ENCODE data around the gene PPME1. TPM values are rescaled to one million over a fixed set of nuclear protein-coding genes. Genes with fewer than 3 reads are reported as not detected.

PPME1 gene
- total RNA-seq, 2 experiments from 2014 or later: 13.7 to 16.3 TPM

GRCh38 chr11:74208507-74208906 lies 37.4 kb downstream of the PPME1 start:
- Histone ChIP-seq H3K9me3 (ENCODE audit: control insufficient read depth in 1 of 2, insufficient read depth in 1 of 2, low read length in 2 of 2) (peaks cover 0 to 6% of the 10 kb centered on the region in 2 experiments), H3K36me3 (ENCODE audit: insufficient read depth, low read length) (peaks cover 35% of the 10 kb centered on the region), H3K27ac (ENCODE audit: low read depth in 1 of 2, low read length in 2 of 2) (no peak overlapping the region), H3K27me3 (ENCODE audit: control insufficient read depth in 1 of 2, insufficient read depth in 2 of 2, low read length in 2 of 2) (no peaks in the 10 kb centered on the region), H3K4me3 (ENCODE audit: low read length) (no peak overlapping the region), H3K4me1 (ENCODE audit: insufficient read depth, low read length) (no peaks in the 10 kb centered on the region)
- ATAC-seq (ENCODE audit: poor library complexity) (no peak), DNase-seq (no peak)
- Mint-ChIP-seq H3K4me3 (no peak overlapping the region), H3K27ac (no peak overlapping the region), H3K36me3 (ENCODE audit: low read depth) (peaks cover 80% of the 10 kb centered on the region), H3K4me1 (ENCODE audit: low read depth) (no peaks in the 10 kb centered on the region), H3K9me3 (no peaks in the 10 kb centered on the region), H3K27me3 (no peaks in the 10 kb centered on the region)
- CTCF ChIA-PET: no interaction called here
- POLR2A ChIA-PET: interaction anchor here (0.8 kb wide), 1 partner anchor 24 kb away, joined by 3 read pairs; no protein-coding TSS in a partner anchor
- intact Hi-C loops (cut with DNase I, micrococcal nuclease): no loop called here
- TF ChIP-seq CTCF (IDR thresholded peaks at IDR 0.05): no peak

DNA sequence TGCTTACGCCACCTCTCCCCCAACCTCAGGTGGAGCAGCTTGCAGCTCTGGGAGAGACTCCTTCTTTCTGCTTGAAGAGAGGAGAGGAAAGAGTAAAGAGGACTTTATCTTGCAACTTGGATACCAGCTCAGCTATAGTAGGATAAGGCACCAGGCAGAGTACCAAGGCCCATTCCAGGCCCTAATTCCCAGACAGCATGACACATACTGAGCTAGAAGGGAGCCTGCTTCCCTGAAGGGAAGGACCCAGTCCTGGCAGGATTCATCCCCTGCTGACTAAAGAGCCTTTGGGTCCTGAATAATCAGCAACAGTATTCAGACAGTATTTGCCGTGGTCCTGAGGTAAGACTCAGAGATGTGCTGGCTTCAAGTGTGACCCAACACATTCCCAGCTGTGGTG lies 41.4 kb downstream of the PPME1 start:
- Histone ChIP-seq H3K4me1 (ENCODE audit: insufficient read depth, low read length) (no peaks in the 10 kb centered on the region), H3K27me3 (ENCODE audit: control insufficient read depth in 1 of 2, insufficient read depth in 2 of 2, low read length in 2 of 2) (no peaks in the 10 kb centered on the region), H3K9me3 (ENCODE audit: control insufficient read depth in 1 of 2, insufficient read depth in 1 of 2, low read length in 2 of 2) (peaks cover 5 to 6% of the 10 kb centered on the region in 2 experiments), H3K36me3 (ENCODE audit: insufficient read depth, low read length) (peaks cover 17% of the 10 kb centered on the region), H3K27ac (ENCODE audit: low read depth in 1 of 2, low read length in 2 of 2) (no peak overlapping the region), H3K4me3 (ENCODE audit: low read length) (no peak overlapping the region)
- DNase-seq: no peak
- intact Hi-C loops (cut with DNase I, micrococcal nuclease): no loop called here
- no peak for TF ChIP-seq CTCF (IDR thresholded peaks at IDR 0.05)
- CTCF ChIA-PET: no interaction called here
- POLR2A ChIA-PET: interaction anchor here (1.0 kb wide), 1 partner anchor 26 kb away, joined by 3 read pairs; no protein-coding TSS in a partner anchor
- H3K36me3 Mint-ChIP-seq (ENCODE audit: low read depth): peaks cover 79% of the 10 kb centered on the region
- peaks cover 2% of the 10 kb centered on the region for H3K9me3 Mint-ChIP-seq
- ATAC-seq (ENCODE audit: poor library complexity): no peak
- H3K4me1 Mint-ChIP-seq (ENCODE audit: low read depth): no peaks in the 10 kb centered on the region
- no peak overlapping the region for H3K4me3 Mint-ChIP-seq
- H3K27me3 Mint-ChIP-seq: no peaks in the 10 kb centered on the region
- no peak overlapping the region for H3K27ac Mint-ChIP-seq

GRCh38 chr11:74220376-74220775 lies 49.3 kb downstream of the PPME1 start:
- ATAC-seq (ENCODE audit: poor library complexity): no peak
- Mint-ChIP-seq H3K4me3 (no peak overlapping the region), H3K4me1 (ENCODE audit: low read depth) (no peaks in the 10 kb centered on the region), H3K27ac (peak overlapping the region; percentile 57), H3K27me3 (no peaks in the 10 kb centered on the region), H3K36me3 (ENCODE audit: low read depth) (peaks cover 28% of the 10 kb centered on the region), H3K9me3 (peaks cover 3% of the 10 kb centered on the region)
- DNase-seq: no peak
- Histone ChIP-seq H3K9me3 (ENCODE audit: control insufficient read depth in 1 of 2, insufficient read depth in 1 of 2, low read length in 2 of 2) (no peaks in the 10 kb centered on the region), H3K4me3 (ENCODE audit: low read length) (no peak overlapping the region), H3K36me3 (ENCODE audit: insufficient read depth, low read length) (no peaks in the 10 kb centered on the region), H3K27me3 (ENCODE audit: control insufficient read depth in 1 of 2, insufficient read depth in 2 of 2, low read length in 2 of 2) (no peaks in the 10 kb centered on the region), H3K4me1 (ENCODE audit: insufficient read depth, low read length) (no peaks in the 10 kb centered on the region), H3K27ac (ENCODE audit: low read depth in 1 of 2, low read length in 2 of 2) (no peak overlapping the region)
- intact Hi-C loops (cut with DNase I, micrococcal nuclease): no loop called here
- ChIA-PET POLR2A (interaction anchor here (0.5 to 0.7 kb wide), 2 partner anchors 12 to 1801 kb away, joined by 3 read pairs; no protein-coding TSS in a partner anchor), CTCF (no interaction called here)
- TF ChIP-seq CTCF (IDR thresholded peaks at IDR 0.05): no peak

All from CD4-positive, alpha-beta T cell (primary cell).